A549 (cell line): ENCODE results near the gene GCNT2.

Source experiments
- CEBPB ChIP-seq, 2 experiments: fragments of >200 bp in 1 of 2; sonication (Bioruptor Twin) in 1 of 2; formaldehyde crosslinking in 1 of 2; IDR thresholded peaks; 2 replicates each; pipeline ENCODE4 v1.6.1; 2012 to 2016
- EP300 ChIP-seq, 2 experiments: fragments of >200 bp; sonication (Bioruptor Twin); formaldehyde crosslinking; IDR thresholded peaks; 2 replicates in 1 of 2; 3 replicates in 1 of 2; pipeline ENCODE4 v1.6.1; 2016 to 2017
- HOXA7 ChIP-seq: fragments of 250-450 bp; sonication (Bioruptor Pico); IDR thresholded peaks from 2 replicates; pipeline ENCODE4 v1.5.0; 2020; ENCODE audit warnings: mild to moderate bottlenecking, moderate library complexity
- TP53 ChIP-seq: fragments of 250-450 bp; sonication (Bioruptor Pico); IDR thresholded peaks from 2 replicates; pipeline ENCODE4 v1.5.0; 2021; ENCODE audit warnings: mild to moderate bottlenecking, moderate library complexity

GRCh38 chr6:10485406-10485805, 35.7 kb upstream of the GCNT2 start:
- TF ChIP-seq EP300 (IDR thresholded peaks at IDR 0.05) (no peak), TP53 (no peak), CEBPB (IDR thresholded peaks at IDR 0.05) (no peak), HOXA7 (CRISPR knock-in tag) (no peak)
